HG03066 (cell line): ENCODE measurements around the gene IFNAR1.
A peak's percentile ranks its signal among the peaks of the same experiment; 100 is the strongest.
"Not testable (repeated sequence)": the region's sequence is repeated elsewhere in the genome, so short reads cannot be mapped to it uniquely, and the experiment has no call there.

Experiments
- ATAC-seq: cut with Tn5 transposase; IDR thresholded peaks from one replicate; pipeline ENCODE4 v1.9.1; 2021; ENCODE audit warnings: low read depth; ENCODE audit not compliant: unreplicated experiment

IFNAR1 gene

DNA sequence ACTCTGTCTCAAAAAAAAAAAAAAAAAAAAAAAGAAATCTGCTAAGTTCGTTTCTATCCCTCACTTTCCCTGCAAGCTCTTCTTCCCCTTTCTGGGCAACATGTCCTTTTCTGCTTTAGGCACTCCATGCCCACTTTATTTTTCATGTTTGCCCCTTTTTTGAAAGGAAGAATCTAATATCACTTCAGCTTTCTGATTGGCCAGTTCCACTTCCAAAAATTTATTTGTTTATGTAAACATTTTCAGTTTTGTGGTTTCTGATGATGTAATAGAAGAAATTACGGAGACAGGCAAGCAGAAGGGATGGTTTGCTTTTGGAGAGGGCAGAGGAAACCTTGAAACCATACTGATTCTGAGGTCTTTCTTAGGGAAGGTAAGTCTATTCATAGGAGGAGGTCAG, 15.1 kb downstream of the IFNAR1 start:
- no peak for ATAC-seq

DNA sequence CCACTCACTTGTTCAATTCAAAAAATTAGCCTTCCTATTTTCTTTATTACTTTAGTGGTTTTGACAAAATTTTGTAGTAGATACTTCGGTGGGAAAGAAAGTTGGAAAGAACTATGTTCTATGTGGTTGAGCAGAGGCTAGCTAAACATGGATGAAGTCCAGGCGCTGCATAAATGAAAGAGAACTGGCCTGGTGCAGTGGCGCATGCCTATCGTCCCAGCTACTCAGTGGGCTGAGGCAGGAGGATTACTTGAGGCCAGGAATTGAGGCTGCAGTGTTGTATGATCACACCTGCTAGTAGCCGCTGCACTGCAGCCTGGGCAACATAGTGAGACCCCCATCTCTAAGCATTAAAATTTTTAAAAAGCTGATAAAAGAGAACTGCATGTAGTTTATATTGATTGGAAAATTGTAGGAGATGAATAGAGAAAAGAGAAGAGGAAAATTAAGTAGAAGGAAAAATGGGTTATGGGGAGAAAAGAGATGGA, 21.0 kb downstream of the IFNAR1 start:
- no peak for ATAC-seq

- no peak for ATAC-seq
Observed at GRCh38 chr21:33348706-33349105, 23.9 kb downstream of the IFNAR1 start.

DNA sequence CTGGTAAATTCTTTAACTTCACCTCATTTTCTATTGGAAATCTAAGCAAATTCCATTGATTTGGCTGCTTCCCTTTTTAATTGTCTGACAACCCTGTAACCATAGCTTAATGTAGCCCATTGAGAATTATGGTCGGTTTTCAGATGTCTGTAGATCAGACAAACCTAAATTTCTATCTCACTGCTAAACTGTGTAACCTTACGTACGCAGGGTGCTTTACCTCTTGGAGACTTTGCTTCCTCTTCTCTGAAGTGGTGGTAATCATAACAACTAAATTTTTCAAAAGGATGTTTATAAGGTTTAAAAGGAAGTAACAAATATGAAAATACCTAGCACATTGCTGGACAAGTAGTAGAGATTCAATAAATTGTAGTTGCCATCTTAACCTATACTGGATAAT, 25.9 kb downstream of the IFNAR1 start:
- no peak for ATAC-seq

GRCh38 chr21:33355355-33355754, 30.6 kb downstream of the IFNAR1 start:
- no peak for ATAC-seq

DNA sequence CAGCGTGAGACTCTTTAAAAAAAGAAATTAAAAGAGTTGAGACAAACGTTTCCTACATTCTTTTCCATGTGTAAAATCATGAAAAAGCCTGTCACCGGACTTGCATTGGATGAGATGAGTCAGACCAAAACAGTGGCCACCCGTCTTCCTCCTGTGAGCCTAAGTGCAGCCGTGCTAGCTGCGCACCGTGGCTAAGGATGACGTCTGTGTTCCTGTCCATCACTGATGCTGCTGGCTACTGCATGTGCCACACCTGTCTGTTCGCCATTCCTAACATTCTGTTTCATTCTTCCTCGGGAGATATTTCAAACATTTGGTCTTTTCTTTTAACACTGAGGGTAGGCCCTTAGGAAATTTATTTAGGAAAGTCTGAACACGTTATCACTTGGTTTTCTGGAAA, 31.2 kb downstream of the IFNAR1 start:
- no peak for ATAC-seq

DNA sequence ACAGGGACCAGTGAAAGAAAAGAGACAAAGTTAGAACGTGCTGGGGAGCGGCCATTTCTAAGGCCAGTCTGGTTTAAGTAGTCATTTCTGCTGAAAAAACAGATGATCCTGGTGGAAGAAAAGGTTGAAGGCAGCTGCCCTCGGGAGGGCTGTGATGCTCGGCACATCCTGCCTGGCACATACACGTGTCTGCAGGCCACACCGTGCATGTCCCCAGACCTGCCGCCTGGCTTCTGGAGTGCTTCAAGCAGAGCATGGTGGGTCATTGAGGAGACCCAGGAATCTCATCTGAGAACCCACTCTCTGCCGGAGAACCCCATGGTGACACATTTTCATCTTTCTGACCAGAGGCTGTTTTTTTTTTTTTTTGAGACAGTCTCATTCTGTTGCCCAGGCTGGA, 32.4 kb downstream of the IFNAR1 start:
- ATAC-seq = no peak

- ATAC-seq = no peak
Observed at GRCh38 chr21:33359446-33359845, 34.7 kb downstream of the IFNAR1 start.

DNA sequence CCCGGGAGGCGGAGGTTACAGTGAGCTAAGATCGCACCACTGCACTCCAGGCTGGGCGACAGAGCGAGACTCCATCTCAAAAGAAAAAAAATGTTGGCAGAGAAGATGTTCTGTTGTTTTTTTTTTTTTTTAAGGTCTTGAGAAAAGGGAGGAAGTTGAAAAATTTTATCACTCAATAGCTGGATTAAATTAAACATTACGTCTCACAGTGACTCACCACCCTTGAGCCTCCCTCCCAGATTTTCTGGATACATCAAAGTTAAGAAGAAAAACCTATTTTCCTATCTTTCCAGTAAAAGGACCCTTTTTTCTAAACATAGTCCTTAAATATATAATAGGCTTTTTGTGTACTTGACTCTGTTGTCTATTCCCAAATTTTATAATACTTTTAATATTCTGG, 35.5 kb downstream of the IFNAR1 start:
- no peak for ATAC-seq

- ATAC-seq = peak; percentile 72
Observed at GRCh38 chr21:33360881-33361602, 36.3 kb downstream of the IFNAR1 start.

DNA sequence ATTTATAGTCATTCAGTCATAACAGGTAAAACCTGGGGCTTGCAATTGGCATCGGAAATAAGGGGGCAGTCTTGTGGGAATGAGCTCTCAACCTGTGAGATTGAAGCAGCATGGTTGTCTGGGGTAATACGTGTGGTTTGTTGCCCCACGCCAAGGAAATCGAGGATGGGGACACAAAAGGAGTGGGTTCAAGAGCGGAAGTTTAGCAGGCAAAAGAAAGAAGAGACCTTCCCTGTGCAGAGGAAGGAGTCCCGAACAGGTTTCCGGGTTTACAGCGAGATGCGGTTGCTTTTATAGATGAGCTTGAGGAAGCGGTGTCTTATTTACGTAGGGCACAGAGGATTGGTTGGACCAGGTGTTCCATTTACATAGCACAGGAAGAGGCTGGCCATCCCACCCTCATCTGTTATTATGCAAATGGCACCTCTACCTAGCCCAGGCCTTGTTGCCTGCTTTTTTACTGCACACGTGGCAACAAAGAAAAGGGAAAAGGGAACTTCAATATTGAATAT, 37.3 kb downstream of the IFNAR1 start:
- ATAC-seq = no peak

DNA sequence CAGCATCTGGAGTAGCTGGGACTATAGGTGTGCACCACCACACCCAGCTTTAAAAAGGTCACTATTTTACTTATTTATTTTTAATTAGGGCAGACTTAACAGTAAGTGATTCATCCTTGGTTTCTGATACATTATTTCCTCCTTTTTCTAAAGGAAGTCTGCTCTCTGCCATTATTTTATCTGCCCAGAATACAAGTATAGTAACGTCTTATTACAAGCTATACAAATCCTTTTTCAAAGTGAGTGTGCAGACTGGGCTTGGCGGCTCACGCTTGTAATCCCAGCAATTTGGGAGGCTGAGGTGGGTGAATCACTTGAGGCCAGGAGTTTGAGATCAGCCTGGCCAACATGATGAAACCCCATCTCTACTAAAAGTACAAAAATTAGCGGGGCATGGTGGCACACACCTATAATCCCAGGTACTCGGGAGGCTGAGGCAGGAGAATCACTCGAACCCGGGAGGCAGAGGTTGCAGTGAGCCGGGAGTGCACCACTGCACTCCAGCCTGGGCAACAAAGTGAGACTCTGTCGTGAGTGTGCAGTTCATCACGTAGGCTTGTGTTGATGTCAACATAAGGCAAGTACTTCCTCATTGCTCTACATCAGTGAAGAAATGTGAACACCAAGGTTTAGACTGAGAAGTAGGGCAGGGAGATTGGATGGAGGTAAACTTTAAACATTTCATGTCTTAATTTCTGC, 39.3 kb downstream of the IFNAR1 start:
- ATAC-seq = not testable (repeated sequence)

DNA sequence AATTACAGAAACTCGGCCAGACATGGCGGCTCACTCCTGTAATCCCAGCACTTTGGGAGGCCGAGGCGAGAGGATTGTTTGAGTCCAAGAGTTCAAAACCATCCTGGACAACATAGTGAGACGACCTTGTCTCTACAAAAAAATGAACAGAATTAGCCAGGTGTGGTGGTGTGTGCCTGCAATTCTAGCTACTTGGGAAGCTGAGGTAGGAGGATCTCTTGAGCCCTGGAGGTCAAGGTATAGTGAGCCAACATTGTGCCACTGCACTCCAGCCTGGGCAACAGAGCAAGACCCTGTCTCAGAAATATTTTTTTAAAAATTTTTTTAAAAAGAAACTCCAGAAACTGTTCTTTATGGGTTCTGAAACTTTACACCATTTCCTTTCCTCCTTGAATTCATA, 40.1 kb downstream of the IFNAR1 start:
- no peak for ATAC-seq

DNA sequence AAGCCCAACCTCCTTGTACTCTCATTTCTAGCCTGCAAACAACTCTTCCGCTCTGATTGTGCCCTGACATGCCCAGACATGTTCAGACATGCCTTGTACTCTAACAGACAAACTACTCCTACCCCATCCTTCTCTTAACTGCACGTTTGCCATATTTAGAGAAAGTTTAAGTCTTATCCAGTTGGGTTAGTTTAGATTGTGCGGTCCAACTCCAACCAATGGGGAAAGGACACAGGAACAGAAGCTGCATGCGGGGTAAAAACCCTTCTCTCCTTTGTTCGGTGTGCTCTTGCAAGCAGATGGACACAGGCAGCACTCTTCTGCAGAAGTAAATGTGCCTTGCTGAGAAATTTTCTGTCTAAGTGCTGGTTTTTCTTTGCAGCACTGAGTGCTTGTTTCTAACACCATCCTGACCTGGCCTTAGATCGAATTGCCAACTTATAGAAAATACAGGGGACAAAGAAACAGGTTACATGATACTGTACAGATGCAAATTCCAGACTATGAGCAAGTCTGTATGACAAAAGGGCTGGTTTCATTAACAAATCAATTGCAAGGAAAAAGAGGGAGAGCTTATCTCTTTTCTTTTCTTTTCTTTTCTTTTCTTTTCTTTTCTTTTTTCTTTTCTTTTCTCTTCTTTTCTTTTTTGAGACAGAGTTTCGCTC, 42.7 kb downstream of the IFNAR1 start:
- no peak for ATAC-seq

- ATAC-seq = no peak
Observed at GRCh38 chr21:33368124-33368523, 43.4 kb downstream of the IFNAR1 start.

DNA sequence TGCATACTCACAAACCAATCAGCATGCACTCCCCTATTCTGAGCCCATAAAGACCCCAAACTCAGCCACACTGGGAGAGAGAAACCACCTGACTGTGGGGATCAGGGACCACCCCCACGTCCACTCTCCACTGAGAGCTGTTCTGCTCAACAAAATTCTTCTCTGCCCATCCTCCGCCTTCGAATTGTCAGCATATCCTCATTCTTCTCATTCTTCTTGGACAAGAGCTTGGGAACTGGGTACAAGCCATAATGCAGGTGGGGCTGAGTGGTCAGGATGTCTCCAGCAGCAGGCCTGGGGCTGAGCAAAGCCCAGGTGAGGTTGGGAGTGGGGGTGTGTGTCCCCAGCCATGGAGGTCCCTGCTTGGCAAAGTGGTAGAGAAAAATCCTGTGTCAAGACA, 43.8 kb downstream of the IFNAR1 start:
- no peak for ATAC-seq

DNA sequence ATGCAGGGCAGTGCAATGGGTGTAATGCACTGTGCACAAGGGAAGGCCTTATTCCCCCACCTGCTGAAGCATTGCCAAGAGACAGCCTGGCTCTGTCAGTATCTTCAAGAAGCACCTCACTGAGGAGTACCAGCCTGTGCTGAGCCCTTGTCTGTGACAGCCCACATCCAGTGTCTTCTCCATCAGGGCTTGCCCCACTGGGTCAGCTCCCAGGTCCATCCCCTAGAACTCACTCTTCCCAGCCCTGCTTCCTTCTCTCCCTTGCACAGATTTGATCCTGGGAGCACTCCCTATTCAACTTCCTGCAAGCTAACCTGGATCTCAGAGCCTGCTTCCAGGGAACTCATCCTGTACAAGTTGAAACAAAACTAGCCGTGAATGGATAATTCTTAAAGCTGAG, 44.8 kb downstream of the IFNAR1 start:
- no peak for ATAC-seq

- no peak for ATAC-seq
Observed at GRCh38 chr21:33370305-33370704, 45.5 kb downstream of the IFNAR1 start.

- ATAC-seq = no peak
Observed at GRCh38 chr21:33371366-33371765, 46.6 kb downstream of the IFNAR1 start.

- ATAC-seq = no peak
Observed at GRCh38 chr21:33372582-33372981, 47.8 kb downstream of the IFNAR1 start.

DNA sequence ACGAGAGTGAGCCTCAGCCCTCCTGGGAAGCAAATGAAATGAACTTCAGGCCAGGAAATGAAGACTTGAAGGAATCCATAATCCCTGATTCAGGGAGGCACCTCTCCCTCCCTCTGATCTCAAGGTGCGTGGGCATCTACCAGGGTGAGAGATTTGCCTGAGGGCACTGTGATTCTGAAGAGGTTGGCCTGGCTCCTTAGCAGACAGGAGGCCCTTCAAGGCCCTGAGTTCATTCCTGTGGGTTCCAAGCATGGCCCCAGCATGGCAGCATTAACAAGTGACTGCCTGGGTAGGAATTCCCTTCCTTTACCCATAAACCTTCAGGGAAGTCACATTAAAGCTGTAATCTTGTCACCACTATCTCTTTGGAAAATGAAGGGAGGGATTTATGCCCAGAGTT, 48.7 kb downstream of the IFNAR1 start:
- ATAC-seq = no peak
